Stimulated activated CD8-positive, alpha-beta memory T cell treated with anti-CD3 and anti-CD28 coated beads, Interleukin-12 subunit alpha, Interleukin-12 subunit beta, amount 100 ng/mL, for 1 hour (primary cell): ENCODE measurements around the gene PTX4.

ENCODE experiments used
- DNase-seq: peaks from one replicate; pipeline ENCODE4 v3.0.0-alpha.2; 2020; ENCODE audit warnings: low read depth

Gene PTX4

DNA sequence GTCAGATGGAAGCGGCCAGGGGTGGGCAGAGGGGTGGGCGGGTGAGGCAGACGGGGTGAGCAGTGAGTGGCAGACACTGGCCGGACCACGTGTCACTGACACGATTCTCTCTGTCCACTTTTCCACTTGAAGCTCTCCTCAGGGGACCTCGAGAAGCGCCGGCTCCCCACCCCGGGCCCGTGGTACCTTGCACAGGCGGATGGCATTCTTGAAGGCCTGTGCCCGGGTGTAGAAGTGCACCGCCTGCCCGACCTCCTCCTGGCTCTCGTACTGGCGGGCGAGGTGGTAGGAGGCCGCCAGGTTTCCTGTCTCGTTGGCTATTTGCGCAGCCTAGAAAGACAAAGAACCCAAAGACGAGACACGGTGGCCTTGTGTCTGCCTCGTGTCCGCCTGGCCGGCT is 35.6 kb upstream of the PTX4 start:
- no peak for DNase-seq

DNA sequence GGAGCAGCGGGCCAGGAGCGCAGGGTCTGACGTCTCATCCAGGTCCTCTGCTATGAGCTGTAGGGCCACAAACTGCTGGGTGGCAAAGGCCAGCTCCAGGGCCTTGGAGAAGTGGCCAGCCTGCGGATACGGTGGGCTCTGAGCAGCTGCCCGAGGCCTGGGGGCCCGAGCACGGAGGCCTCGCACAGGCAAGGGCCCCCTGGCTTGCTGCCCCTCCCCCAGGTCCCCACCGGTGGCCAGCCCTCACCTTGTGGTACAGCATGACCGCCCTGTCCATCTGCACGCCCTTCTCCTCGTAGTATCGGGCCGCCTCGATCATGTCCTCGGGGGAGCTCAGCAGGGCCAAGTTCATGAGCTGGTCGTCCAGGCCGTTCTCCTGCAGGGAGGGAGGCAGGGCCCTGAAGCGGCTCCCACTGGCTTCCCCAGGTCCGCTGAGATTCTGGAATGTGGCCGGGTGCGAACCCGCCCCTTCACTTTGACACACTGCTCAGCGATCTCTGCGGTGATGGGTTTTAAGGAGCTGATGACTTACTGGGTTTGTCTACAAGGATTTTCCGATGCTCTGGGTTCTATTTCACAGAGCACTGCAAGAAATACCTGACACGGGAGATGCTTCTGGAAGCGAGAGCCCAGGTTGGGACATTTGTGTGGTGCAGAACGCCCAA is 35.0 kb upstream of the PTX4 start:
- no peak for DNase-seq

DNA sequence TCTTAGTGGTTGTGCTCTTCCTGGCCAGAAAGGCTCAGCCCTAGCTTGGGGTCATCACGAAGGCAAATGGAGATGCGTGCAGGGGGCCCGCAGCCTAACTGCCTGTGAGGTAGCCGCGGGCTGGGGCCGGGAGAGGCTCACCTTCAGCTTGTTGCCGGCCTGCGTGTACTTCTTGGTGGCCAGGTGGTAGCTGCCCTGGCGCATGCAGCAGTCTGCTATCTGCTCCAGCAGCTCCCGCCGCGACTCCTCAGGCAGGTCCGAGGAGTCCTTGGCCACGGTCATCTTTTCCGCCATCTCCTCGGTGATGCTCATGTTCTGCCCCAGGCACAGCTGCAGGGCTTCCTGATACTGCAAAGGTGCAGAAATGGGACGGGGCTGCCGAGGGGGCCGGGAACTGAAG is 31.7 kb upstream of the PTX4 start:
- no peak for DNase-seq

DNA sequence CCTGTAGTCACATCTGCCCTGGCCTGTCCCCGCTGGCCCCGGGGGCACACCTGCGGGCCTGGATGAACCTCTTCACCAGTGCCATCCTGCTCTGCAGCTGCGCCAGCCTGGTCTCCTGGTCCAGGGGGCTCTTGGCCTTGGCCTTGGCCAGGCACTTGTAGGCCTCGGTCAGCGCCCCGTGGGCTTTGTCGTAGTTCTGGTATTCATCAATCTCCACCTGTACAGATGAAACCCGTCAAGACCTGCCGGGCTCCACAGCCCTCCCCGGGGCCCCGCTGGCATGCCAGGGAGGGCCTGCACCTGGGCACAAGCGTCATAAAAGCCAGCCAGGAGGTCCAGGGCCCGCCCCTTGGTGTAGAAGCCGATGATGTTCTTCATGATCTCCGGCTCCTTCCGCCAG is 31.1 kb upstream of the PTX4 start:
- DNase-seq: no peak

DNA sequence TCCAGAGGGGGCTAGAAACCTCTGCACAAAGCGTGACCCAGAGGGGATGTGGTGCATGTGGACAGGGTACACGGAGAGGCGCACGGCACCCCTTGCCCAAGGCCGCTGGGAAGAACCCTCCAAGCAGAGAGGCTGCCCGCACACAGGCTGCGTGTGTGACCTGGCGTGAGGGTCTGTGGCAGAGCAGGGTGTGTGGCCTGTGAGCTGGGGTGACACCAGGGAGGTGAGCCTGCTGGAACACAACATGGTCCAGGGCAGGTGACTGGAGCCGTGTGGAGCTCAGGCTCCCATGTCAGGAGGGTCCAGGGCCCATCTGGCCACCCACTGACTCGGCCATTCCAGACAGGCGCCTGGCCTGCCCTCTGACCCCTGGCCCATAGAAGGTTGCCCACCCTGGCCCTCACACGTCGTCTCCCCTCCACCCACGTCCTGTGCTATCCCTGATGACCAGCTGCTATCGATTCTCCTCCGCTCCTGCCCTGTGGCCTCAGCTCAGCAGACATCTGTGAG is 29.9 kb upstream of the PTX4 start:
- no peak for DNase-seq

DNA sequence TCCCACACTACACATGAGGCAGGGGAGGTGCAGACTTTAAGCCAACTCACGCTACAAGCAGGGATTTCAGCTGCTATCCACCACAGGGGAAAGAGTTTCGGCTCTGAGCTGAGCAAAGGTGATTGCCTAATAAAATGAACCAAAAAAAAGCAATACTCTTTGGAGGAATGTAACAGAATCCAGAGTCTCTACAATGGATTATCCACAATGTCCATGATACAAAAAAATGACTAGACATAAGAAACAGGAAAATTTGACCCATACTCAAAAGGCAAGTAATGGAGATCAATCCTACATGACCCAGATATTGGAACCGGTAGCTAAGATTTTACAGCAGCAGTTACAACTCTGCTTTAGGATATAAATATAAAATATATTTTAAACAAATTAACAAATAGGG is 25.8 kb upstream of the PTX4 start:
- DNase-seq: no peak

- no peak for DNase-seq
These were observed 24.0 kb upstream of the PTX4 start for GRCh38 chr16:1512774-1513173.

GRCh38 chr16:1511662-1512569 is 23.2 kb upstream of the PTX4 start:
- DNase-seq: no peak

- no peak for DNase-seq
These were observed 22.2 kb upstream of the PTX4 start for GRCh38 chr16:1510941-1511351.

DNA sequence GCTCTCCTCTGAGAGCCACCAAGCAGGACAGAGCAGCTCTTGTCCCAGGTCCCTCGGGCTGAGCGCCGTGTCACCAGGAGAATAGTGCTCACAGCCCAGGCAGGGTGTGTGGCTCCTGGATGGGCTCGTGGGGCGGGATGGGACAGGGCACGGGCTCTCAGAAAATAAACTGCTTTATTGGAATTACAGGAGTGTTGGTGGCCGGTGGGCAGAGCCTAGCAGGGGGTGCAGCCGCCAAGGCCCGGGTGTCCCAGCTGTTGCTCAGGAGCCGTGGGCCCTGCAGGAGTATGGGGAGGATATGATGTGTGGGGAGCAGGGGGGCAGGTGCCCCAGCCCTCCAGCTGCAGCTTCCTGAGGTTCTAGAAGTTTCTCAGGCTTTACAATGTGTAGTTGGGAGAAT is 21.5 kb upstream of the PTX4 start:
- no peak for DNase-seq

- no peak for DNase-seq
These were observed 20.8 kb upstream of the PTX4 start for GRCh38 chr16:1509307-1510221.

GRCh38 chr16:1508494-1509187 is 19.9 kb upstream of the PTX4 start:
- DNase-seq: no peak

DNA sequence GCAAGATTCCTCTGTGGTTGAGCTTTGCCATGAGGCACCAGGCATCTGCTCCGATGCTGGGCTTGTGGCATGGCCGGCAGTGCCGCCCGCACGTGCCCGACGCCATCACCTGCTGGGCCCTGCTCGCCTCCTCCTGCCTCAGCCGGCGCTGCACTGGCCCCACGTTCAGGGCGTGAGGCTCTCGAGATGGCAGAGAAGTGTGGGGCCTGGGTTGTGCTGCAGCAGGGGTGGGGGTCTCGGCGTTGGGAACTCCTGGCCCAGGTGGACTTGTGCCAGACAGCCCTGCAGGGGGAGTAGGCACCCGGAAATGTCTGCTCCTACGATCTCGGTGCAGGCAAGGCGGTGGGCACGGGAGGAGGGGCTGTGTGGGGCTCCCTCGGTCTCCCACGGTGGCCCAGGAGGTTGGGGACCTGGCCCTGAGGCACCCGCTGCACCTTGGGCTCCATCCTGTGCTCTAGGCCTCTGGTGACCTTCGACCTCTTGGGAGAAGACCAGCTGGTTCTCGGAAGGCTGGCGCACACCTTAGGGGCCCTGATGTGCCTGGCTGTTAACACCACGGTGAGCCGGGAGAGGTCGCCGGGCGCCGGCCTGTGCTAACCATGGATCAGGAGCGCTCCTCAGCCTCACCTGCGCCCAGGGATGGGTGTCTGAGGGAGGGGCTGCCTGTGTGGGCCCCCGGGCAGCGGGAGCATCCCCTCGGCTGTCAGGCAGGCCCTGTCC is 17.9 kb upstream of the PTX4 start:
- no peak for DNase-seq

GRCh38 chr16:1505912-1506311 is 17.2 kb upstream of the PTX4 start:
- no peak for DNase-seq

GRCh38 chr16:1505073-1505844 is 16.5 kb upstream of the PTX4 start:
- DNase-seq: no peak

GRCh38 chr16:1503110-1503955 is 14.6 kb upstream of the PTX4 start:
- DNase-seq: no peak

GRCh38 chr16:1502092-1503004 is 13.6 kb upstream of the PTX4 start:
- DNase-seq: no peak

DNA sequence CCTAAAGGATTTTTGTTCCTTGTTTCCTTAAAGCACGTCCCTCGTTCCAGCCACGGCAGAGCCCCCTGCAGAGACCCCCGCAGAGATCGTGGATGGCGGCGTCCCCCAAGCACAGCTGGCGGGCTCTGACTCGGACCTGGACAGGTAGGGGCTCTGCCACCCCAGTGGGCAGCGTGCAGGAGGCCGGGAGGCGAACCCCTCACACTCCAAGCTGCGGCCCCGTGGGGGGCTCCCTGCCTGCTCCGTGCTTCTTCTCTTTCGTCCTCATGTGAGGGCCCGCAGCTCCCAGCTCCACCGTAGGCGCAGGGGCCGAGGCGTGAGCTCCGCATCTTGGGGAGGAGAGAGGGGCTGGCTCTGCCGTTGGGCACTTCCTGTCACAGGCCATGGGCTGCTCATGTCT is 12.9 kb upstream of the PTX4 start:
- no peak for DNase-seq
